GM12878 (cell line): ENCODE measurements around the gene UTP25.

Source experiments
- ATF3 ChIP-seq: IDR thresholded peaks from 2 replicates; pipeline ENCODE4 v1.6.1; 2011; ENCODE audit warnings: low read depth, mild to moderate bottlenecking, low read length, moderate library complexity, borderline replicate concordance; ENCODE audit errors: extremely low read depth
- BHLHE40 ChIP-seq, 2 experiments: fragments of 450-650 bp in 1 of 2; IDR thresholded peaks; 2 replicates each; pipeline ENCODE4 v1.6.1; 2011 to 2017; ENCODE audit warnings: low read depth in 2 of 2, borderline replicate concordance in 1 of 2, improper control_type of control experiment in 1 of 2, low read length in 1 of 2, mild to moderate bottlenecking in 1 of 2
- CTCF ChIP-seq, 3 experiments: IDR thresholded peaks in 2 of 3; conservative IDR thresholded peaks in 1 of 3; 2 replicates each; pipeline ENCODE4 v1.5.1; 2011; ENCODE audit warnings: low read depth in 3 of 3, low read length in 3 of 3, mild to moderate bottlenecking in 3 of 3, control low read depth in 2 of 3, moderate library complexity in 2 of 3, inconsistent platforms in 1 of 3, mixed read lengths in 1 of 3; ENCODE audit not compliant: control insufficient read depth in 2 of 3, insufficient read depth in 1 of 3; ENCODE audit errors: extremely low read depth in 1 of 3
- EZH2 ChIP-seq: IDR thresholded peaks from 2 replicates; pipeline ENCODE4 v1.6.1; 2012; ENCODE audit warnings: low read depth, mild to moderate bottlenecking, control low read depth, inconsistent platforms, low read length, borderline replicate concordance; ENCODE audit not compliant: control insufficient read depth
- HCFC1 ChIP-seq: fragments of 150-350 bp; IDR thresholded peaks from 2 replicates; pipeline ENCODE4 v1.6.1; 2014; ENCODE audit warnings: low read length
- KDM1A ChIP-seq: fragments of 200-600 bp; sonication (generic); IDR thresholded peaks from 2 replicates; pipeline ENCODE4 v1.6.1; 2016; ENCODE audit warnings: borderline replicate concordance
- NFYA ChIP-seq: IDR thresholded peaks from 2 replicates; pipeline ENCODE4 v1.6.1; 2011; ENCODE audit warnings: low read depth, mild to moderate bottlenecking, low read length, improper control_type of control experiment, borderline replicate concordance
- NR2C1 ChIP-seq: fragments of 450-650 bp; IDR thresholded peaks from 2 replicates; pipeline ENCODE4 v1.6.1; 2017; ENCODE audit warnings: antibody characterized with exemption, mild to moderate bottlenecking, moderate library complexity
- POLR2A ChIP-seq: IDR thresholded peaks from 2 replicates; pipeline ENCODE4 v1.6.1; 2011; ENCODE audit warnings: low read depth, mild to moderate bottlenecking, low read length
- POLR2AphosphoS5 ChIP-seq: IDR thresholded peaks from 2 replicates; pipeline ENCODE4 v1.6.1; 2011; ENCODE audit warnings: mild to moderate bottlenecking, low read length, inconsistent platforms
- SMC3 ChIP-seq: IDR thresholded peaks from 2 replicates; pipeline ENCODE4 v1.6.1; 2011; ENCODE audit warnings: low read length, improper control_type of control experiment, borderline replicate concordance
- TCF12 ChIP-seq: IDR thresholded peaks from 2 replicates; pipeline ENCODE4 v1.6.1; 2011; ENCODE audit warnings: low read depth, mild to moderate bottlenecking, low read length
- YY1 ChIP-seq: IDR thresholded peaks from 2 replicates; pipeline ENCODE4 v1.6.1; 2011; ENCODE audit warnings: low read depth, mild to moderate bottlenecking, low read length

- no peak for TF ChIP-seq KDM1A
- TF ChIP-seq POLR2AphosphoS5, result no peak
- no peak for TF ChIP-seq YY1
- no peak for TF ChIP-seq NR2C1
- TF ChIP-seq BHLHE40 (IDR thresholded peaks at IDR 0.05; ENCODE audit: borderline replicate concordance in 1 of 2, low read depth in 2 of 2, low read length in 1 of 2), result no peak
- no peak for TF ChIP-seq CTCF (IDR thresholded peaks at IDR 0.05 in 2 of 3, conservative IDR thresholded peaks at IDR 0.05 in 1 of 3; ENCODE audit: control insufficient read depth in 2 of 3, extremely low read depth in 1 of 3, insufficient read depth in 1 of 3, low read depth in 3 of 3, low read length in 3 of 3)
- TF ChIP-seq SMC3, result no peak
- no peak for TF ChIP-seq ATF3
- no peak for TF ChIP-seq EZH2
- no peak for TF ChIP-seq POLR2A
- no peak for TF ChIP-seq HCFC1
- no peak for TF ChIP-seq TCF12
- no peak for TF ChIP-seq NFYA
These were observed 57.8 kb downstream of the UTP25 start for GRCh38 chr1:209885403-209886218.
